PC-3 (cell line): ENCODE data around the gene TST.

Experiments
- EZH2 ChIP-seq: fragments of 300-600 bp; sonication (generic); IDR thresholded peaks from one replicate; pipeline ENCODE4 v1.6.1; 2017; ENCODE audit warnings: antibody characterized with exemption, mild to moderate bottlenecking, low read length; ENCODE audit not compliant: unreplicated experiment
- EZH2phosphoT487 ChIP-seq: fragments of 300-600 bp; sonication (generic); IDR thresholded peaks from 2 replicates; pipeline ENCODE4 v1.6.1; 2018; ENCODE audit warnings: mild to moderate bottlenecking, antibody characterized with exemption, low read length, borderline replicate concordance
- TF ChIP-seq, protein P1 (sequence below): fragments of 300-600 bp; sonication (generic); conservative IDR thresholded peaks from 2 replicates; pipeline ENCODE4 v1.5.1; 2017; ENCODE audit warnings: antibody characterized with exemption, low read depth, mild to moderate bottlenecking, low read length

DNA sequence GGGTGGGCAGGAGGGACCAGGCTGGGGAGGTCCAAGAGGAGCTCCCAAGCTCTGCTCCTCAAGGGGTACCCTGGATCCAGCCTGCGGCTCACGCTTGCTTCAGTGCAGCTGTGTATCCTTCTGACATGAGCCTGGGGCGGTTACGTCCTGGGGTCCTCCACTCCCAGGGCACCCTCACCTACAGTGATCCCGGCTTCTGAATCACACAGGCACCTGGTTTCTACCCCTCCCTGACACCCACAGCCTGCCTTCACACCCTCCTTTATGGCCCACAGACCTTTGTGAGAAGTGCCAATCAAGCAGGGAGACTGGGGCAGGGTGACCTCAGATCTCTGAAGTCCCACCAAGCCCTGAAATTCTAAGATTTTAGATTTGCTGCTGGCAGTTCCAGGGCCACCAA is 1.8 kb upstream of the TST start:
- TF ChIP-seq EZH2 (no peak), EZH2phosphoT487 (no peak)
- TF ChIP-seq, protein P1, sequence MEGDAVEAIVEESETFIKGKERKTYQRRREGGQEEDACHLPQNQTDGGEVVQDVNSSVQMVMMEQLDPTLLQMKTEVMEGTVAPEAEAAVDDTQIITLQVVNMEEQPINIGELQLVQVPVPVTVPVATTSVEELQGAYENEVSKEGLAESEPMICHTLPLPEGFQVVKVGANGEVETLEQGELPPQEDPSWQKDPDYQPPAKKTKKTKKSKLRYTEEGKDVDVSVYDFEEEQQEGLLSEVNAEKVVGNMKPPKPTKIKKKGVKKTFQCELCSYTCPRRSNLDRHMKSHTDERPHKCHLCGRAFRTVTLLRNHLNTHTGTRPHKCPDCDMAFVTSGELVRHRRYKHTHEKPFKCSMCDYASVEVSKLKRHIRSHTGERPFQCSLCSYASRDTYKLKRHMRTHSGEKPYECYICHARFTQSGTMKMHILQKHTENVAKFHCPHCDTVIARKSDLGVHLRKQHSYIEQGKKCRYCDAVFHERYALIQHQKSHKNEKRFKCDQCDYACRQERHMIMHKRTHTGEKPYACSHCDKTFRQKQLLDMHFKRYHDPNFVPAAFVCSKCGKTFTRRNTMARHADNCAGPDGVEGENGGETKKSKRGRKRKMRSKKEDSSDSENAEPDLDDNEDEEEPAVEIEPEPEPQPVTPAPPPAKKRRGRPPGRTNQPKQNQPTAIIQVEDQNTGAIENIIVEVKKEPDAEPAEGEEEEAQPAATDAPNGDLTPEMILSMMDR, result no peak
